Measurements from ENCODE around the gene CALCB.
A peak's percentile ranks its signal among the peaks of the same experiment; 100 is the strongest.
"Not testable (repeated sequence)": the region's sequence is repeated elsewhere in the genome, so short reads cannot be mapped to it uniquely, and the experiment has no call there.

The CALCB gene

GRCh38 chr11:15073361-15074205 is at the start of gene CALCB:
Gene CALCB (plus strand): TSS chr11:15073593. CDS start chr11:15074719, 1,126 bp downstream.
- peak in 1 of 2 experiments; percentile 31 for DNase-seq (ENCODE audit: low read depth in 2 of 2)

- DNase-seq (ENCODE audit: low read depth in 2 of 2), result no peak
These were observed 46.4 kb upstream of the CALCB start for GRCh38 chr11:15027011-15027410.

GRCh38 chr11:15027956-15028355 is 45.4 kb upstream of the CALCB start:
- no peak for DNase-seq (ENCODE audit: low read depth in 2 of 2)

GRCh38 chr11:15028379-15028778 is 45.0 kb upstream of the CALCB start:
- no peak for DNase-seq (ENCODE audit: low read depth in 2 of 2)

- not testable (repeated sequence) for DNase-seq (ENCODE audit: low read depth in 2 of 2)
These were observed 41.4 kb upstream of the CALCB start for GRCh38 chr11:15031945-15032344.

- no peak for DNase-seq (ENCODE audit: low read depth in 2 of 2)
These were observed 38.6 kb upstream of the CALCB start for GRCh38 chr11:15034687-15035267.

- DNase-seq (ENCODE audit: low read depth in 2 of 2), result no peak
These were observed 38.1 kb upstream of the CALCB start for GRCh38 chr11:15035283-15035682.

- DNase-seq (ENCODE audit: low read depth in 2 of 2), result no peak
These were observed 34.4 kb upstream of the CALCB start for GRCh38 chr11:15038963-15039362.

GRCh38 chr11:15045209-15045608 is 28.2 kb upstream of the CALCB start:
- no peak for DNase-seq (ENCODE audit: low read depth in 2 of 2)

GRCh38 chr11:15045891-15046290 is 27.5 kb upstream of the CALCB start:
- DNase-seq (ENCODE audit: low read depth in 2 of 2), result no peak

- not testable (repeated sequence) for DNase-seq (ENCODE audit: low read depth in 2 of 2)
These were observed 26.7 kb upstream of the CALCB start for GRCh38 chr11:15046673-15047072.

- no peak for DNase-seq (ENCODE audit: low read depth in 2 of 2)
These were observed 24.8 kb upstream of the CALCB start for GRCh38 chr11:15048616-15049015.

- no peak for DNase-seq (ENCODE audit: low read depth in 2 of 2)
These were observed 20.2 kb upstream of the CALCB start for GRCh38 chr11:15053191-15053685.

- DNase-seq (ENCODE audit: low read depth in 2 of 2), result no peak
These were observed 17.6 kb upstream of the CALCB start for GRCh38 chr11:15055620-15056356.

GRCh38 chr11:15057329-15057728 is 16.1 kb upstream of the CALCB start:
- no peak for DNase-seq (ENCODE audit: low read depth in 2 of 2)

- DNase-seq (ENCODE audit: low read depth in 2 of 2), result no peak
These were observed 14.1 kb upstream of the CALCB start for GRCh38 chr11:15059132-15059915.

- no peak for DNase-seq (ENCODE audit: low read depth in 2 of 2)
These were observed 10.8 kb upstream of the CALCB start for GRCh38 chr11:15062599-15062998.

GRCh38 chr11:15069751-15070150 is 3.6 kb upstream of the CALCB start:
- DNase-seq (ENCODE audit: low read depth in 2 of 2), result not testable (repeated sequence)

- no peak for DNase-seq (ENCODE audit: low read depth in 2 of 2)
These were observed 1.7 kb upstream of the CALCB start for GRCh38 chr11:15071556-15072255.

GRCh38 chr11:15072551-15073143 is 746 bp upstream of the CALCB start:
- DNase-seq (ENCODE audit: low read depth in 2 of 2), result no peak

Data from stimulated activated CD4-positive, alpha-beta T cell treated with anti-CD3 and anti-CD28 coated beads, Interleukin-12 subunit alpha, Interleukin-12 subunit beta, amount 100 ng/mL, for 24 hours (primary cell).